ENCODE results near the gene SORCS2. TPM values are rescaled to one million over a fixed set of nuclear protein-coding genes. Genes with fewer than 3 reads are reported as not detected.

The SORCS2 gene
- total RNA-seq, 1 experiment from 2014 or later, result 0.15 TPM

DNA sequence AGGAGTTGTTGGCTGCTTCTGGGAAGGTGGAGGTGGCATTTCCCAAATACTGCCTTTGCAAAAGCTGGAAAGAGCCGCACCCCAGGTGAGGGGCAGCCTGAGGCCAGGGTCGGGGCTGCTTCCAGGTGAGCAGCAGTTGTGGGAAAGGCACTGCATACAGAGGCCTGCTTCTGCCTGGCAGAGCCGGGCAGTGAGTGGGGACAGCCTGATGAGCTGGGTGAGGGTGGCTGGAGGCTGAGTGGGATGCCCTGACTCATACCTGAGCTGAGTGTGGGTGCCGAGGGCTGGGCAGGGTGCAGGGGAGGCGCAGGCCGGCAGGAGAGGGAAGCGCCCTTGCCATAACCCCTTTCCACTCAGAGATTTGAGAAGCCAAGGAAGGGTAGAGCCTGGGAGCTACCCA lies 248.9 kb downstream of the SORCS2 start:
- no peaks in the 10 kb centered on the region for H3K9me3 ChIP-seq (ENCODE audit: control insufficient read depth, insufficient read depth, low read depth, low read length)
- no TSS peak for BruUV-seq (replicated peaks)
- no peak overlapping the region for H3K27ac ChIP-seq (ENCODE audit: low read length)
- POLR2A ChIA-PET, result no interaction called here
- DNase-seq (ENCODE audit: low read depth, low spot score) (no peak), ATAC-seq (no peak)
- no peak overlapping the region for H3K4me3 ChIP-seq (ENCODE audit: low read depth in 2 of 2, low read length in 2 of 2)
- H3K36me3 ChIP-seq (ENCODE audit: control insufficient read depth, insufficient read depth, low read length), result no peaks in the 10 kb centered on the region
- TF ChIP-seq TCF7L2 (IDR thresholded peaks at IDR 0.05; ENCODE audit: low read depth, low read length) (no peak), SIN3A (IDR thresholded peaks at IDR 0.05; ENCODE audit: borderline replicate concordance, insufficient read depth, low read depth, low read length) (no peak), POLR2AphosphoS5 (IDR thresholded peaks at IDR 0.05; ENCODE audit: low read depth, low read length) (no peak)
- TF ChIP-seq, protein P1, sequence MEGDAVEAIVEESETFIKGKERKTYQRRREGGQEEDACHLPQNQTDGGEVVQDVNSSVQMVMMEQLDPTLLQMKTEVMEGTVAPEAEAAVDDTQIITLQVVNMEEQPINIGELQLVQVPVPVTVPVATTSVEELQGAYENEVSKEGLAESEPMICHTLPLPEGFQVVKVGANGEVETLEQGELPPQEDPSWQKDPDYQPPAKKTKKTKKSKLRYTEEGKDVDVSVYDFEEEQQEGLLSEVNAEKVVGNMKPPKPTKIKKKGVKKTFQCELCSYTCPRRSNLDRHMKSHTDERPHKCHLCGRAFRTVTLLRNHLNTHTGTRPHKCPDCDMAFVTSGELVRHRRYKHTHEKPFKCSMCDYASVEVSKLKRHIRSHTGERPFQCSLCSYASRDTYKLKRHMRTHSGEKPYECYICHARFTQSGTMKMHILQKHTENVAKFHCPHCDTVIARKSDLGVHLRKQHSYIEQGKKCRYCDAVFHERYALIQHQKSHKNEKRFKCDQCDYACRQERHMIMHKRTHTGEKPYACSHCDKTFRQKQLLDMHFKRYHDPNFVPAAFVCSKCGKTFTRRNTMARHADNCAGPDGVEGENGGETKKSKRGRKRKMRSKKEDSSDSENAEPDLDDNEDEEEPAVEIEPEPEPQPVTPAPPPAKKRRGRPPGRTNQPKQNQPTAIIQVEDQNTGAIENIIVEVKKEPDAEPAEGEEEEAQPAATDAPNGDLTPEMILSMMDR (IDR thresholded peaks at IDR 0.05), result no peak
- TF ChIP-seq, protein P2, sequence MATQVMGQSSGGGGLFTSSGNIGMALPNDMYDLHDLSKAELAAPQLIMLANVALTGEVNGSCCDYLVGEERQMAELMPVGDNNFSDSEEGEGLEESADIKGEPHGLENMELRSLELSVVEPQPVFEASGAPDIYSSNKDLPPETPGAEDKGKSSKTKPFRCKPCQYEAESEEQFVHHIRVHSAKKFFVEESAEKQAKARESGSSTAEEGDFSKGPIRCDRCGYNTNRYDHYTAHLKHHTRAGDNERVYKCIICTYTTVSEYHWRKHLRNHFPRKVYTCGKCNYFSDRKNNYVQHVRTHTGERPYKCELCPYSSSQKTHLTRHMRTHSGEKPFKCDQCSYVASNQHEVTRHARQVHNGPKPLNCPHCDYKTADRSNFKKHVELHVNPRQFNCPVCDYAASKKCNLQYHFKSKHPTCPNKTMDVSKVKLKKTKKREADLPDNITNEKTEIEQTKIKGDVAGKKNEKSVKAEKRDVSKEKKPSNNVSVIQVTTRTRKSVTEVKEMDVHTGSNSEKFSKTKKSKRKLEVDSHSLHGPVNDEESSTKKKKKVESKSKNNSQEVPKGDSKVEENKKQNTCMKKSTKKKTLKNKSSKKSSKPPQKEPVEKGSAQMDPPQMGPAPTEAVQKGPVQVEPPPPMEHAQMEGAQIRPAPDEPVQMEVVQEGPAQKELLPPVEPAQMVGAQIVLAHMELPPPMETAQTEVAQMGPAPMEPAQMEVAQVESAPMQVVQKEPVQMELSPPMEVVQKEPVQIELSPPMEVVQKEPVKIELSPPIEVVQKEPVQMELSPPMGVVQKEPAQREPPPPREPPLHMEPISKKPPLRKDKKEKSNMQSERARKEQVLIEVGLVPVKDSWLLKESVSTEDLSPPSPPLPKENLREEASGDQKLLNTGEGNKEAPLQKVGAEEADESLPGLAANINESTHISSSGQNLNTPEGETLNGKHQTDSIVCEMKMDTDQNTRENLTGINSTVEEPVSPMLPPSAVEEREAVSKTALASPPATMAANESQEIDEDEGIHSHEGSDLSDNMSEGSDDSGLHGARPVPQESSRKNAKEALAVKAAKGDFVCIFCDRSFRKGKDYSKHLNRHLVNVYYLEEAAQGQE (IDR thresholded peaks at IDR 0.05; ENCODE audit: insufficient read depth in 1 of 2, low read depth in 2 of 2, low read length in 1 of 2), result no peak
- intact Hi-C loops (cut with micrococcal nuclease; ENCODE audit: unreplicated experiment) (no loop called here), in situ Hi-C loops (cut with HindIII; ENCODE audit: low pct_unique_long_range_greater_than_20kb, low sequenced_read_pairs) (no loop called here)
- no peaks in the 10 kb centered on the region for H3K27me3 ChIP-seq (ENCODE audit: control insufficient read depth, insufficient read depth, low read length)
- CTCF ChIA-PET, result no interaction called here
- no peaks in the 10 kb centered on the region for H3K4me1 ChIP-seq (ENCODE audit: control insufficient read depth, insufficient read depth, low read length)

DNA sequence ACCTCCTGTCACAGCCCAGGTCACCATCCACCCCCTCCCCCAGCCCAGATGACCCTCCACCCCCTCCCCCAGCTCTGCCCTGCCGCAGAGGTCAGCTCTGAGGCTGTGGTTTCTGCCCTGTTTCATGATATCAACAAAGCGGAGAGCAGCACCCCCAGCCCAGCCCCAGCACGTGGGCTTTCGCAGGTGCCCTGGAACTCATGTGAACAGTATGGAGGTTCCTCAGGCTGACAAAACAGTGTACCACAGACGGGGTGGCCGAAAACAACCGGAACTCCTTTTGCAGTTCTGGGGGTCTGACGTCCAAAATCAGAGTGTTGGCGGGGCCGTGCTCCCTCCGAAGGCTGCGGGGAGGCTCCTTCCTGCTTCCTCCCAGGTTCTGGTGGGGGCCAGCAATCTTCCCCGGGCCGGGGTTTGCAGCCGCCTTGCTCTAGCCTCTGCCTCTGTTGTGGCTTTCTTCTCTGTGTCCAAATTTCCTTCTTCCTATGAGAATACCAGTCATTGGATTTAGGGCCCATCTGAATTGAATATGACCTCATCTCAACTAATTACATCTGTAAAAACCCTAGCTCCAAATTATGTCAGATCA lies 250.3 kb downstream of the SORCS2 start:
- Histone ChIP-seq H3K36me3 (ENCODE audit: control insufficient read depth, insufficient read depth, low read length) (no peaks in the 10 kb centered on the region), H3K27me3 (ENCODE audit: control insufficient read depth, insufficient read depth, low read length) (no peaks in the 10 kb centered on the region), H3K4me1 (ENCODE audit: control insufficient read depth, insufficient read depth, low read length) (no peaks in the 10 kb centered on the region), H3K4me3 (ENCODE audit: low read depth in 2 of 2, low read length in 2 of 2) (no peak overlapping the region), H3K27ac (ENCODE audit: low read length) (no peak overlapping the region), H3K9me3 (ENCODE audit: control insufficient read depth, insufficient read depth, low read depth, low read length) (no peaks in the 10 kb centered on the region)
- POLR2A ChIA-PET, result no interaction called here
- ATAC-seq (no peak), DNase-seq (ENCODE audit: low read depth, low spot score) (no peak)
- in situ Hi-C loops (cut with HindIII; ENCODE audit: low pct_unique_long_range_greater_than_20kb, low sequenced_read_pairs), result no loop called here
- TF ChIP-seq POLR2AphosphoS5 (IDR thresholded peaks at IDR 0.05; ENCODE audit: low read depth, low read length), result no peak
- TF ChIP-seq, protein P2 (IDR thresholded peaks at IDR 0.05; ENCODE audit: insufficient read depth in 1 of 2, low read depth in 2 of 2, low read length in 1 of 2), result no peak
- no peak for TF ChIP-seq SIN3A (IDR thresholded peaks at IDR 0.05; ENCODE audit: borderline replicate concordance, insufficient read depth, low read depth, low read length)
- TF ChIP-seq, protein P1 (IDR thresholded peaks at IDR 0.05), result no peak
- no peak for TF ChIP-seq TCF7L2 (IDR thresholded peaks at IDR 0.05; ENCODE audit: low read depth, low read length)
- CTCF ChIA-PET, result no interaction called here
- intact Hi-C loops (cut with micrococcal nuclease; ENCODE audit: unreplicated experiment), result no loop called here
- no TSS peak for BruUV-seq (replicated peaks)

Measured in Panc1 (cell line).